PFSK-1 (cell line): ENCODE measurements around the gene IGHMBP2.

Experiments used
- FOXP2 ChIP-seq: optimal IDR thresholded peaks from 2 replicates; pipeline ENCODE3; 2011; ENCODE audit warnings: borderline replicate concordance, control low read depth, inconsistent platforms; ENCODE audit not compliant: insufficient read depth; ENCODE audit errors: extremely low read length, extremely low read depth
- POLR2AphosphoS5 ChIP-seq: IDR thresholded peaks from 2 replicates; pipeline ENCODE4 v1.6.1; 2012; ENCODE audit warnings: low read depth, mild to moderate bottlenecking, control low read depth, low read length, moderate library complexity
- SIN3A ChIP-seq: IDR thresholded peaks from 2 replicates; pipeline ENCODE4 v1.6.1; 2012; ENCODE audit warnings: mild to moderate bottlenecking, low read length, moderate library complexity, borderline replicate concordance; ENCODE audit not compliant: insufficient read depth

- TF ChIP-seq FOXP2, result no peak
- no peak for TF ChIP-seq SIN3A
- TF ChIP-seq POLR2AphosphoS5, result no peak
These were observed 37.8 kb downstream of the IGHMBP2 start for GRCh38 chr11:68941324-68942094.
